ENCODE measurements around the gene CRACDL.

GRCh38 chr2:98927027-98927426 lies 9.0 kb downstream of the CRACDL start:
- TF ChIP-seq SUZ12 (IDR thresholded peaks at IDR 0.05): no peak
- TF ChIP-seq BHLHE40 (IDR thresholded peaks at IDR 0.05; ENCODE audit: borderline replicate concordance): no peak
- TF ChIP-seq HDGF (IDR thresholded peaks at IDR 0.05; ENCODE audit: borderline replicate concordance): no peak
- no peak for TF ChIP-seq NFRKB (IDR thresholded peaks at IDR 0.05)
- no peak for TF ChIP-seq L3MBTL2 (conservative IDR thresholded peaks at IDR 0.05)
- no peak for TF ChIP-seq ZNF384 (IDR thresholded peaks at IDR 0.05)
- no peak for TF ChIP-seq LEF1 (IDR thresholded peaks at IDR 0.05; ENCODE audit: borderline replicate concordance)
- no peak for TF ChIP-seq ELF4 (IDR thresholded peaks at IDR 0.05)
- TF ChIP-seq SP1 (IDR thresholded peaks at IDR 0.05): no peak
- no peak for TF ChIP-seq PKNOX1 (IDR thresholded peaks at IDR 0.05)
- TF ChIP-seq CTBP1 (IDR thresholded peaks at IDR 0.05; ENCODE audit: borderline replicate concordance): no peak
- no peak for TF ChIP-seq FOXA1 (IDR thresholded peaks at IDR 0.05)
- TF ChIP-seq FOXM1 (IDR thresholded peaks at IDR 0.05; ENCODE audit: borderline replicate concordance): no peak

Measured in HEK293T (cell line).